ENCODE data around the gene CACNA1E.
"Not testable (repeated sequence)": the region's sequence is repeated elsewhere in the genome, so short reads cannot be mapped to it uniquely, and the experiment has no call there.

The CACNA1E gene

GRCh38 chr1:181832173-181832880, 349.0 kb downstream of the CACNA1E start:
- DNase-seq: not testable (repeated sequence)

GRCh38 chr1:181846001-181846645, 362.8 kb downstream of the CACNA1E start:
- DNase-seq: no peak

GRCh38 chr1:181846681-181847080, 363.4 kb downstream of the CACNA1E start:
- DNase-seq: no peak

DNA sequence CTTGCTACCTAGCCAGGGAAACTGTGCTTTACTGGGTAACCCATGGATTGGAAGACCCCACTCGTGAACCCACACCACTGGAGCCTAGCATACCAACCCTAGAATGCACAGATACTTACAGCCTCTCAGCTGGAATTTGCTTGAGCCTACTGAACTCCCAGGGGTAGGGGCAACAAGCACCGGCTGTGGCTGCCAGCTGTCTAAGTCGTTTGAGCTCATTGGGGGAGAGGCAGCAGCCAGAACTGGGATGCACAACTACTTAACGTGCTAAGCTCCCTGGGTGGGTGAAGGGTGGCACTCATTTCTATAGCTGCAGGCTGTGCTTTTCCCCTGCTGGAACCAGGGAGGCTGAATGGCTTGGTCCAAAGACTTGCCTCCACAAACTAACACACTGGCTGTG, 365.8 kb downstream of the CACNA1E start:
- DNase-seq: no peak

DNA sequence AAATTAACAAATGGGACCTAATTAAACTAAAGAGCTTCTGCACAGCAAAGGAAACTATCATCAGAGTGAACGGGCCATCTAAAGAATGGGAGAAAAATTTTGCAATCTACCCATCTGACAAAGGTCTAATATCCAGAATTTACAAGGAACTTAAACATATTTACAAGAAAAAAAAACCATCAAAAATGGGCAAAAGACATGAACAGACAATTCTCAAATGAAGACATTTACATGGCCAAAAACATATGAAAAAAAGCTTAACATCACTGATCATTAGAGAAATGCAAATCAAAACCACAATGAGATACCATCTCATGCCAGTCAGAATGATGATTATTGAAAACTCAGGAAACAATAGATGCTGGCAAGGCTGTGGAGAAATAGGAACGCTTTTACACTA, 370.9 kb downstream of the CACNA1E start:
- not testable (repeated sequence) for DNase-seq

- no peak for DNase-seq
These were observed 372.1 kb downstream of the CACNA1E start for GRCh38 chr1:181855380-181855779.

All from stimulated activated naive CD4-positive, alpha-beta T cell (primary cell).